H1 (cell line): Measurements from ENCODE around the gene FAM9C. TPM values are rescaled to one million over a fixed set of nuclear protein-coding genes. Genes with fewer than 3 reads are reported as not detected.
A peak's percentile ranks its signal among the peaks of the same experiment; 100 is the strongest.

Experiments
- CTCF ChIA-PET: fragments of 300-600 bp; sonication (Branson Sonifier 250); formaldehyde crosslinking; loops from one replicate; lab custom pipeline; 2021; ENCODE audit not compliant: partially characterized antibody; lab: Charles Lee
- POLR2A ChIA-PET: fragments of 300-600 bp; sonication (Branson Sonifier 250); formaldehyde crosslinking; loops from one replicate; lab custom pipeline; 2021; ENCODE audit warnings: inconsistent platforms; ENCODE audit not compliant: partially characterized antibody; lab: Charles Lee
- DNase-seq, 2 experiments: peaks; one replicate each; pipeline versions ENCODE4 v3.0.0 to v3.0.0-alpha.2; 2010 to 2022; ENCODE audit warnings: low spot score in 2 of 2, low read depth in 1 of 2, mixed read lengths in 1 of 2
- FAIRE-seq: peaks from 2 replicates; lab custom pipeline; 2011; peaks lifted over from hg19 to GRCh38; lab: Jason Lieb, UNC
- H2AFZ ChIP-seq: 2 replicates; pipeline ENCODE4 v1.8.1; 2012; ENCODE audit warnings: low read length, inconsistent platforms
- H2AK5ac ChIP-seq: 2 replicates; pipeline ENCODE4 v1.6.1; 2013; ENCODE audit warnings: low read depth, low read length
- H2BK120ac ChIP-seq: replicated peaks from 2 replicates; pipeline ENCODE3; 2013; ENCODE audit warnings: low read depth, low read length, inconsistent platforms
- H2BK12ac ChIP-seq: 2 replicates; pipeline ENCODE4 v1.6.1; 2013; ENCODE audit warnings: low read depth, low read length
- H2BK15ac ChIP-seq: 2 replicates; pipeline ENCODE4 v1.6.1; 2013; ENCODE audit warnings: low read length
- H2BK20ac ChIP-seq: 2 replicates; pipeline ENCODE4 v1.6.1; 2013; ENCODE audit warnings: low read length
- H2BK5ac ChIP-seq: 2 replicates; pipeline ENCODE4 v1.6.1; 2013; ENCODE audit warnings: low read depth, low read length
- H3K14ac ChIP-seq: 2 replicates; pipeline ENCODE4 v1.6.1; 2013; ENCODE audit warnings: inconsistent platforms; ENCODE audit not compliant: insufficient read length
- H3K18ac ChIP-seq: 2 replicates; pipeline ENCODE4 v1.6.1; 2013; ENCODE audit warnings: low read length; ENCODE audit errors: extremely low read depth
- H3K23ac ChIP-seq: 2 replicates; pipeline ENCODE4 v1.6.1; 2013; ENCODE audit warnings: inconsistent platforms; ENCODE audit not compliant: insufficient read length
- H3K23me2 ChIP-seq: 2 replicates; pipeline ENCODE4 v1.6.1; 2013; ENCODE audit warnings: low read depth, low read length
- H3K27ac ChIP-seq: 2 replicates; pipeline ENCODE4 v1.6.1; 2011; ENCODE audit warnings: low read depth, low read length, inconsistent platforms
- H3K27me3 ChIP-seq, 4 experiments: replicated peaks in 1 of 4; 1 replicate in 1 of 4; 2 replicates in 3 of 4; pipeline versions ENCODE4 v1.6.1 to v1.8.1; 2011 to 2013; ENCODE audit warnings: low read length in 3 of 4, mild to moderate bottlenecking in 3 of 4, inconsistent platforms in 2 of 4, mixed read lengths in 2 of 4, moderate library complexity in 1 of 4; ENCODE audit not compliant: control insufficient read depth in 3 of 4, insufficient read depth in 3 of 4; ENCODE audit errors: extremely low read depth in 1 of 4
- H3K36me3 ChIP-seq, 4 experiments: 2 replicates each; pipeline versions ENCODE4 v1.6.1 to v1.8.1; 2011 to 2013; ENCODE audit warnings: mild to moderate bottlenecking in 4 of 4, low read length in 3 of 4, moderate library complexity in 2 of 4, control low read depth in 1 of 4, inconsistent platforms in 1 of 4; ENCODE audit not compliant: insufficient read depth in 4 of 4, control insufficient read depth in 2 of 4
- H3K4ac ChIP-seq: replicated peaks from 2 replicates; pipeline ENCODE3; 2013; ENCODE audit warnings: low read length, low read depth, mixed read lengths, inconsistent platforms; ENCODE audit not compliant: insufficient read length
- H3K4me1 ChIP-seq, 4 experiments: replicated peaks in 1 of 4; 1 replicate in 1 of 4; 2 replicates in 3 of 4; pipeline versions ENCODE4 v1.6.1 to v1.8.1; 2011 to 2013; ENCODE audit warnings: low read length in 3 of 4, inconsistent platforms in 2 of 4, mixed read lengths in 1 of 4; ENCODE audit not compliant: insufficient read depth in 4 of 4, control insufficient read depth in 3 of 4
- H3K4me2 ChIP-seq, 2 experiments: 2 replicates each; pipeline versions ENCODE4 v1.6.1 to v1.8.1; 2011 to 2013; ENCODE audit warnings: low read depth in 2 of 2, low read length in 2 of 2, control low read depth in 1 of 2, inconsistent platforms in 1 of 2, mild to moderate bottlenecking in 1 of 2; ENCODE audit not compliant: insufficient read depth in 1 of 2
- H3K4me3 ChIP-seq, 4 experiments: fragments of 200-600, 300-600 bp in 1 of 4; sonication (generic), shearing (Covaris generic), sonication (Bioruptor Twin) in 1 of 4; 2 replicates each; pipeline versions ENCODE4 v1.5.1 to v1.8.1; 2011 to 2016; ENCODE audit warnings: low read length in 4 of 4, low read depth in 3 of 4, control low read depth in 2 of 4, inconsistent platforms in 2 of 4, mild to moderate bottlenecking in 2 of 4, mixed read lengths in 1 of 4, moderate library complexity in 1 of 4; ENCODE audit not compliant: insufficient read depth in 2 of 4; ENCODE audit errors: extremely low read depth in 1 of 4
- H3K56ac ChIP-seq: replicated peaks from 2 replicates; pipeline ENCODE3; 2013; ENCODE audit warnings: low read depth, mild to moderate bottlenecking, mixed read lengths, low read length, inconsistent platforms; ENCODE audit not compliant: insufficient read length
- H3K79me1 ChIP-seq: 2 replicates; pipeline ENCODE4 v1.6.1; 2013; ENCODE audit warnings: low read depth, low read length, control low read depth
- H3K79me2 ChIP-seq, 2 experiments: 2 replicates each; pipeline versions ENCODE4 v1.6.1 to v1.8.1; 2012 to 2013; ENCODE audit warnings: low read length in 2 of 2, mild to moderate bottlenecking in 2 of 2, inconsistent platforms in 1 of 2; ENCODE audit not compliant: insufficient read depth in 2 of 2, control insufficient read depth in 1 of 2
- H3K9ac ChIP-seq, 4 experiments: replicated peaks in 1 of 4; 1 replicate in 1 of 4; 2 replicates in 3 of 4; pipeline versions ENCODE4 v1.6.1 to v1.8.1; 2011 to 2013; ENCODE audit warnings: low read depth in 3 of 4, low read length in 3 of 4, control low read depth in 2 of 4, mild to moderate bottlenecking in 2 of 4, moderate library complexity in 2 of 4, inconsistent platforms in 1 of 4; ENCODE audit errors: extremely low read depth in 1 of 4
- H3K9me3 ChIP-seq, 2 experiments: 2 replicates each; pipeline versions ENCODE4 v1.6.1 to v1.8.1; 2012 to 2013; ENCODE audit warnings: mild to moderate bottlenecking in 2 of 2, moderate library complexity in 2 of 2, control low read depth in 1 of 2, inconsistent platforms in 1 of 2, low read depth in 1 of 2, low read length in 1 of 2, mixed read lengths in 1 of 2; ENCODE audit not compliant: insufficient read depth in 2 of 2
- H4K20me1 ChIP-seq, 2 experiments: replicated peaks in 1 of 2; 2 replicates each; pipeline versions ENCODE3 to v1.8.1; 2011 to 2013; ENCODE audit warnings: inconsistent platforms in 2 of 2, low read length in 2 of 2, mild to moderate bottlenecking in 1 of 2; ENCODE audit not compliant: insufficient read depth in 2 of 2, control insufficient read depth in 1 of 2
- H4K5ac ChIP-seq: 2 replicates; pipeline ENCODE4 v1.6.1; 2013; ENCODE audit warnings: low read length, low read depth, mixed read lengths, inconsistent platforms; ENCODE audit not compliant: insufficient read length
- H4K8ac ChIP-seq: 2 replicates; pipeline ENCODE4 v1.8.0; 2013; ENCODE audit warnings: mild to moderate bottlenecking, moderate library complexity, low read length, inconsistent platforms; ENCODE audit not compliant: insufficient read depth; ENCODE audit errors: extremely low read depth
- H4K91ac ChIP-seq: replicated peaks from 2 replicates; pipeline ENCODE3; 2013; ENCODE audit warnings: low read length, mixed read lengths, inconsistent platforms; ENCODE audit not compliant: insufficient read length
- CEBPB ChIP-seq: IDR thresholded peaks from 2 replicates; pipeline ENCODE4 v1.6.1; 2012; ENCODE audit warnings: low read depth, low read length
- JUN ChIP-seq: IDR thresholded peaks from 2 replicates; pipeline ENCODE4 v1.6.1; 2011; ENCODE audit warnings: low read depth, mild to moderate bottlenecking, improper control_type of control experiment, low read length
- RAD21 ChIP-seq, 2 experiments: IDR thresholded peaks in 1 of 2; conservative IDR thresholded peaks in 1 of 2; 2 replicates each; pipeline ENCODE4 v1.6.1; 2011; ENCODE audit warnings: low read depth in 2 of 2, low read length in 2 of 2, improper control_type of control experiment in 1 of 2, inconsistent platforms in 1 of 2, mild to moderate bottlenecking in 1 of 2, moderate library complexity in 1 of 2
- RBBP5 ChIP-seq: IDR thresholded peaks from 2 replicates; pipeline ENCODE4 v1.7.1; 2012; ENCODE audit warnings: low read depth, mild to moderate bottlenecking, inconsistent platforms, low read length, moderate library complexity, borderline replicate concordance
- TAF7 ChIP-seq: optimal IDR thresholded peaks from 2 replicates; pipeline ENCODE3; 2011; ENCODE audit warnings: low read depth, mild to moderate bottlenecking, inconsistent platforms, low read length, moderate library complexity, borderline replicate concordance
- WGBS, 2 experiments: shearing (Covaris generic) in 1 of 2; methylation state at CpG; one replicate each; pipeline versions ENCODE4 v1.1.6 to v1.1.7; 2013 to 2015; ENCODE audit warnings: low lambda C conversion rate in 2 of 2, mixed read lengths in 2 of 2, inconsistent platforms in 1 of 2, low coverage in 1 of 2, missing lambda C conversion rate in 1 of 2; ENCODE audit not compliant: insufficient replicate concordance in 2 of 2, insufficient coverage in 1 of 2, insufficient read length in 1 of 2; ENCODE audit errors: extremely low coverage in 1 of 2, missing lambda C conversion rate in 1 of 2; 5-methylcytosine and 5-hydroxymethylcytosine counted together
- polyA plus RNA-seq, 7 experiments: library from polyadenylated mRNA; depleted of rRNA in 3 of 7; stranded (reverse) in 5 of 7; unstranded in 2 of 7; fragments of >200 nt in 5 of 7; fragments of 200-250 nt in 2 of 7; gene quantifications; 1 replicate in 5 of 7; 2 replicates in 1 of 7; 4 replicates in 1 of 7; pipeline versions ENCODE4 v1.2.1 to v1.2.3, GENCODE V29; 2011 to 2013; ENCODE audit warnings: missing spikeins in 2 of 7, mixed read lengths in 2 of 7
- total RNA-seq: library from RNA; stranded (reverse); fragmentation: NEBNext Ultra II Directional; extraction: Animal tissue kit (Norgen Biotek cat#: 25700); gene quantifications from 2 replicates; pipeline ENCODE4 v1.2.1, GENCODE V29; 2021

Gene FAM9C
- total and polyA plus RNA-seq, 2 of the 8 experiments (the other 6 are each of a cell fraction or from before 2014, with no cell fraction given): not detected

- Histone ChIP-seq H3K4me1 (no peaks in the 10 kb centered on the region), H3K23ac (no peak overlapping the region), H4K91ac (no peak overlapping the region), H3K4me2 (no peak overlapping the region), H3K18ac (no peak overlapping the region), H2AFZ (no peak overlapping the region), H3K9me3 (no peaks in the 10 kb centered on the region), H3K4me3 (no peak overlapping the region), H3K9ac (no peak overlapping the region), H3K79me1 (no peaks in the 10 kb centered on the region), H2BK15ac (no peak overlapping the region), H3K56ac (no peak overlapping the region), H3K36me3 (no peaks in the 10 kb centered on the region), H4K5ac (no peak overlapping the region), H3K27me3 (no peaks in the 10 kb centered on the region), H3K4ac (no peak overlapping the region), H2BK120ac (no peak overlapping the region), H3K27ac (no peak overlapping the region), H2BK12ac (no peak overlapping the region), H4K8ac (no peak overlapping the region), H4K20me1 (no peaks in the 10 kb centered on the region), H3K79me2 (no peaks in the 10 kb centered on the region), H2BK5ac (no peak overlapping the region), H2AK5ac (no peak overlapping the region), H2BK20ac (no peak overlapping the region), H3K23me2 (no peaks in the 10 kb centered on the region), H3K14ac (no peak overlapping the region)
- TF ChIP-seq JUN (no peak), RAD21 (IDR thresholded peaks at IDR 0.05 in 1 of 2, conservative IDR thresholded peaks at IDR 0.05 in 1 of 2; ENCODE audit: low read depth in 2 of 2, low read length in 2 of 2) (peak; percentile 23 to 31; a peak in 2 of 4 replicates), CEBPB (no peak), RBBP5 (no peak), TAF7 (no peak)
- ChIA-PET CTCF (interaction anchor here (0.7 kb wide), 1 partner anchor 94 kb away, joined by 3 read pairs; no protein-coding TSS in a partner anchor), POLR2A (no interaction called here)
- DNase-seq (no peak), FAIRE-seq (no peak)
- 94% methylated on average over 5 of the region's 7 CpGs; no CpG with 5 or more reads in 1 of the 2 experiments for WGBS, 2 experiments
These were observed 48.1 kb upstream of the FAM9C start for GRCh38 chrX:13092455-13092941.
